Gastrocnemius medialis (tissue), 4 donors: ENCODE data around the gene CTNNB1.

Experiments used
- POLR2A ChIP-seq, 2 donors: fragments of 450-650 bp; IDR thresholded peaks; one replicate each; pipeline ENCODE4 v1.6.1; 2017; ENCODE audit warnings: antibody characterized with exemption in 2 of 2, mild to moderate bottlenecking in 2 of 2, moderate library complexity in 2 of 2
- TF ChIP-seq, protein P1 (sequence below), 5 experiments: fragments of 450-650 bp in 3 of 5; fragments of 200-600 bp in 2 of 5; sonication (generic) in 2 of 5; IDR thresholded peaks in 4 of 5; conservative IDR thresholded peaks in 1 of 5; 1 replicate in 4 of 5; 2 replicates in 1 of 5; pipeline ENCODE4 v1.5.1; 2016 to 2019; ENCODE audit warnings: antibody characterized with exemption in 5 of 5, mild to moderate bottlenecking in 3 of 5, moderate library complexity in 3 of 5

DNA sequence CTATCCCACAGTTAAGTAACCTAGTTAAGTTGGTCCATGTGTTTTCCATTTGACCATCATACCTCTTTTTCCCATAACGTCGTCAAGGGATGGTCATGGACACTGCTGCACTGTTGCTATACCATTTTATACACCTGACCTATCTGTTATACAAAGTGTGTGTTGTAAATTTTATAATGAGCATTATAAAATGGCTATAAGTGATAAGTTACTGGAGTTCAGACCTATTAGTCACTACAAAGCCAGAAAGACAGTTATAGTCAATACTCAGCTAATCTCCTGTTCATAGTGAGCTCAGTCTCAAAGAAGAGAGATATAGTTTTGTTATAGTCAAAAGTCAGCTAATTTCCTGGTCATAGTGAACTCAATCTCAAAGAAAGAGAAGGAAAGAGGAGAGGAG lies 18.9 kb upstream of the CTNNB1 start:
- TF ChIP-seq, protein P1, sequence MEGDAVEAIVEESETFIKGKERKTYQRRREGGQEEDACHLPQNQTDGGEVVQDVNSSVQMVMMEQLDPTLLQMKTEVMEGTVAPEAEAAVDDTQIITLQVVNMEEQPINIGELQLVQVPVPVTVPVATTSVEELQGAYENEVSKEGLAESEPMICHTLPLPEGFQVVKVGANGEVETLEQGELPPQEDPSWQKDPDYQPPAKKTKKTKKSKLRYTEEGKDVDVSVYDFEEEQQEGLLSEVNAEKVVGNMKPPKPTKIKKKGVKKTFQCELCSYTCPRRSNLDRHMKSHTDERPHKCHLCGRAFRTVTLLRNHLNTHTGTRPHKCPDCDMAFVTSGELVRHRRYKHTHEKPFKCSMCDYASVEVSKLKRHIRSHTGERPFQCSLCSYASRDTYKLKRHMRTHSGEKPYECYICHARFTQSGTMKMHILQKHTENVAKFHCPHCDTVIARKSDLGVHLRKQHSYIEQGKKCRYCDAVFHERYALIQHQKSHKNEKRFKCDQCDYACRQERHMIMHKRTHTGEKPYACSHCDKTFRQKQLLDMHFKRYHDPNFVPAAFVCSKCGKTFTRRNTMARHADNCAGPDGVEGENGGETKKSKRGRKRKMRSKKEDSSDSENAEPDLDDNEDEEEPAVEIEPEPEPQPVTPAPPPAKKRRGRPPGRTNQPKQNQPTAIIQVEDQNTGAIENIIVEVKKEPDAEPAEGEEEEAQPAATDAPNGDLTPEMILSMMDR (IDR thresholded peaks at IDR 0.05 in 4 of 5, conservative IDR thresholded peaks at IDR 0.05 in 1 of 5): no peak
- TF ChIP-seq POLR2A (IDR thresholded peaks at IDR 0.05): no peak
